HCT116 (cell line): Measurements from ENCODE around the gene BEX5. TPM values are rescaled to one million over a fixed set of nuclear protein-coding genes. Genes with fewer than 3 reads are reported as not detected.
"Not testable (repeated sequence)": the region's sequence is repeated elsewhere in the genome, so short reads cannot be mapped to it uniquely, and the experiment has no call there.

ENCODE experiments used
- ATAC-seq: fragments of 200-7000 bp; cut with Tn5 transposase; 2 replicates; pipeline ENCODE4 v1.9.1; 2020; ENCODE audit warnings: mild to moderate bottlenecking, moderate library complexity
- BruUV-seq: library from RNA; stranded (reverse); fragments of 400-500 nt; replicated peaks from 2 replicates; lab custom pipeline; 2021; lab: Mats Ljungman, UMichigan
- CTCF ChIA-PET: fragments of 300-600 bp; sonication (Branson Sonifier 250); formaldehyde crosslinking; loops from one replicate; lab custom pipeline; 2021; ENCODE audit warnings: antibody characterized with exemption; lab: Charles Lee
- POLR2A ChIA-PET: fragments of 300-600, 350-600 bp; sonication (Branson Sonifier 250); formaldehyde crosslinking; loops from one replicate; lab custom pipeline; 2021; ENCODE audit warnings: antibody characterized with exemption; lab: Charles Lee
- RAD21 ChIA-PET, 2 experiments: fragments of 300-600 bp; sonication (Branson Sonifier 250); formaldehyde crosslinking; loops; one replicate each; lab custom pipeline; 2023; ENCODE audit warnings: low total read pairs in 2 of 2; ENCODE audit not compliant: uncharacterized antibody in 2 of 2, unreplicated experiment in 2 of 2, low non-redundant PET in 1 of 2; lab: Charles Lee
- DNase-seq: peaks from one replicate; pipeline ENCODE4 v3.0.0-alpha.2; 2010; ENCODE audit warnings: low read depth, low spot score
- H2AFZ ChIP-seq: fragments of 200-600 bp; shearing (Covaris generic), sonication (generic); 2 replicates; pipeline ENCODE4 v1.6.1; 2017; ENCODE audit warnings: low read depth, mixed run types, mixed read lengths, antibody characterized with exemption, low read length; ENCODE audit not compliant: poor library complexity, severe bottlenecking
- H3K27ac ChIP-seq: 2 replicates; pipeline ENCODE4 v1.5.1; 2012; ENCODE audit warnings: low read depth, low read length
- H3K27me3 ChIP-seq: fragments of 200-600 bp; sonication (generic); 2 replicates; pipeline ENCODE4 v1.6.1; 2016; ENCODE audit warnings: mixed run types, low read length, mixed read lengths; ENCODE audit not compliant: insufficient read depth
- H3K36me3 ChIP-seq, 2 experiments: fragments of 200-500 bp in 1 of 2; fragments of 200-600 bp in 1 of 2; sonication (Bioruptor generic) in 1 of 2; sonication (generic) in 1 of 2; 2 replicates each; pipeline versions ENCODE4 v1.5.1 to v1.6.1; 2014 to 2016; ENCODE audit warnings: low read length in 2 of 2, inconsistent platforms in 1 of 2, mixed read lengths in 1 of 2, mixed run types in 1 of 2; ENCODE audit not compliant: insufficient read depth in 2 of 2, control insufficient read depth in 1 of 2
- H3K4me1 ChIP-seq, 2 experiments: fragments of 200-600 bp in 1 of 2; sonication (generic) in 1 of 2; 2 replicates each; pipeline versions ENCODE4 v1.5.1 to v1.6.1; 2012 to 2017; ENCODE audit warnings: low read length in 2 of 2, inconsistent platforms in 1 of 2, mild to moderate bottlenecking in 1 of 2, mixed read lengths in 1 of 2, mixed run types in 1 of 2, moderate library complexity in 1 of 2; ENCODE audit not compliant: insufficient read depth in 2 of 2, control insufficient read depth in 1 of 2
- H3K4me2 ChIP-seq: fragments of 200-600 bp; sonication (generic); 2 replicates; pipeline ENCODE4 v1.6.1; 2017; ENCODE audit warnings: mixed run types, low read length, mixed read lengths
- H3K4me3 ChIP-seq, 2 experiments: fragments of 200-600 bp in 1 of 2; sonication (generic) in 1 of 2; replicated peaks in 1 of 2; 2 replicates each; pipeline ENCODE4 v1.5.1; 2011 to 2016; ENCODE audit warnings: low read length in 2 of 2, control low read depth in 1 of 2, low read depth in 1 of 2, mild to moderate bottlenecking in 1 of 2, mixed read lengths in 1 of 2, mixed run types in 1 of 2
- H3K79me2 ChIP-seq: fragments of 200-600 bp; sonication (generic); 2 replicates; pipeline ENCODE4 v1.6.1; 2017; ENCODE audit warnings: mild to moderate bottlenecking, mixed run types, low read length, moderate library complexity, mixed read lengths; ENCODE audit not compliant: insufficient read depth
- H3K9ac ChIP-seq: fragments of 200-600 bp; sonication (generic); 2 replicates; pipeline ENCODE4 v1.6.1; 2016; ENCODE audit warnings: low read length, mixed read lengths
- H3K9me2 ChIP-seq: fragments of 200-600 bp; sonication (generic), shearing (Covaris generic); 2 replicates; pipeline ENCODE4 v1.6.1; 2017; ENCODE audit warnings: mixed run types, mild to moderate bottlenecking, moderate library complexity; ENCODE audit not compliant: insufficient read depth
- H3K9me3 ChIP-seq, 2 experiments: fragments of 200-500 bp in 1 of 2; fragments of 200-600 bp in 1 of 2; sonication (Bioruptor generic) in 1 of 2; sonication (generic) in 1 of 2; 2 replicates each; pipeline ENCODE4 v1.6.1; 2014 to 2017; ENCODE audit warnings: low read length in 2 of 2, mixed read lengths in 2 of 2, inconsistent platforms in 1 of 2, low read depth in 1 of 2, mild to moderate bottlenecking in 1 of 2, mixed run types in 1 of 2, moderate library complexity in 1 of 2; ENCODE audit not compliant: control insufficient read depth in 1 of 2, insufficient read depth in 1 of 2
- H4K20me1 ChIP-seq: fragments of 200-600 bp; sonication (generic), shearing (Covaris generic); 2 replicates; pipeline ENCODE4 v1.6.1; 2017; ENCODE audit warnings: mixed run types, mild to moderate bottlenecking, moderate library complexity; ENCODE audit not compliant: insufficient read depth
- ELF1 ChIP-seq: IDR thresholded peaks from 2 replicates; pipeline ENCODE4 v1.6.1; 2012; ENCODE audit warnings: low read depth, borderline replicate concordance
- RAD21 ChIP-seq: IDR thresholded peaks from 2 replicates; pipeline ENCODE4 v1.6.1; 2012; ENCODE audit warnings: low read depth, mild to moderate bottlenecking
- intact Hi-C: fragments of 100-400 bp; cut with micrococcal nuclease; formaldehyde crosslinking; loops from 2 replicates; pipeline ENCODE4 v1.10.0; 2022
- total RNA-seq: library from RNA; stranded (reverse); gene quantifications from one replicate; pipeline ENCODE4 v1.2.1, GENCODE V29; 2021; ENCODE audit not compliant: unreplicated experiment
- TF ChIP-seq, protein P1 (sequence below): IDR thresholded peaks from 2 replicates; pipeline ENCODE4 v1.6.1; 2012; ENCODE audit warnings: low read depth
- TF ChIP-seq, protein P2 (sequence below): IDR thresholded peaks from 2 replicates; pipeline ENCODE4 v1.6.1; 2011; ENCODE audit warnings: mild to moderate bottlenecking, low read length, moderate library complexity; ENCODE audit not compliant: insufficient replicate concordance; ENCODE audit errors: extremely low read depth
- TF ChIP-seq, protein P3 (sequence below): IDR thresholded peaks from 2 replicates; pipeline ENCODE4 v1.6.1; 2012
- TF ChIP-seq, protein P4 (sequence below), 3 experiments: fragments of 200-600 bp in 1 of 3; sonication (generic) in 1 of 3; IDR thresholded peaks in 2 of 3; conservative IDR thresholded peaks in 1 of 3; 2 replicates each; pipeline ENCODE4 v1.5.1; 2012 to 2017; ENCODE audit warnings: low read depth in 2 of 3, low read length in 2 of 3, antibody characterized with exemption in 1 of 3, borderline replicate concordance in 1 of 3, control low read depth in 1 of 3, mild to moderate bottlenecking in 1 of 3, mixed read lengths in 1 of 3, mixed run types in 1 of 3, moderate library complexity in 1 of 3; ENCODE audit not compliant: insufficient read depth in 1 of 3

The BEX5 gene
- total RNA-seq, 1 experiment from 2014 or later, result not detected

DNA sequence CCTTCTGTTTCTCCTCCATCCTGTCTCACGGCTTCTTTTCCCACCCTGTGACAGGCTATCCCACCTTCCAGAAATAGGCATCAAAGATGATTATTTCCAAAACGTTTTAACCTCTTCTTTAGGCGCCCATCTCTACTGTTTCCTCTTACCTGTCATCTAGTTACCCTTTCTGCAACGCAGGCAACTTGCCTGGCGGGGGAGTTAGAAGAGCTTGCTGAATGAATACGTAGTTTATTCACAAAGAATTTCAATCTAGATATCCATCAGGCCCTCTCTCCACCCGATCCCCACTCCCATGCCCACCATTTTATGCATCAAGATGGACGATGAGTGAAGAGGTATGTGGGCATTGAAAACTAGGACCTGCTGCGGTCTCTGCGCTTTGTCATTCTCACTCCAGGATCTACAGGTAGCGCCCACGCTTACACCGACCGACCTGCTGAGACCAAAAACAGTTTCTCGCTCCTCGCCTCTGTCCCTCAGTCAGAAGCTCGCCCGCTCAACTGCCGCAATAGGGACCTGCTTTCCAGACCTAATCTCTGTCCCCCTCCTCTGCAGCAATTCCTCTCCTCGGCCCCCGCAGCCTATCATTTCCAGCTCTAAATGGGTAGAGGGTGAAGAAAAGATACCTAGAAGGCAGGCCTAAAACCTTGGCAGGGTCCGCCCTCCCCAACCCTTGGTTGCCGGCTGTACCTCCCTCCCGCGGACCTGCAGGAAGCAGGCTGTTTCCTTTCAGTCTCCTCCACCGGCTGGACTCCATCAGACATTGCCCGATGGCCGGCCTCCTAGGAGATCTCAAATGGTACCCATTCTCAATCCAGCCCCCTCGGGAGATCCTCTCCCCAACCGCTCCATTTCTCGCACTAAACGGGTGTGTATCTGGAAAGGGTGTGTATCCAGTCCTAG is 624 bp downstream of the BEX5 start (continued):
- TF ChIP-seq, protein P1, sequence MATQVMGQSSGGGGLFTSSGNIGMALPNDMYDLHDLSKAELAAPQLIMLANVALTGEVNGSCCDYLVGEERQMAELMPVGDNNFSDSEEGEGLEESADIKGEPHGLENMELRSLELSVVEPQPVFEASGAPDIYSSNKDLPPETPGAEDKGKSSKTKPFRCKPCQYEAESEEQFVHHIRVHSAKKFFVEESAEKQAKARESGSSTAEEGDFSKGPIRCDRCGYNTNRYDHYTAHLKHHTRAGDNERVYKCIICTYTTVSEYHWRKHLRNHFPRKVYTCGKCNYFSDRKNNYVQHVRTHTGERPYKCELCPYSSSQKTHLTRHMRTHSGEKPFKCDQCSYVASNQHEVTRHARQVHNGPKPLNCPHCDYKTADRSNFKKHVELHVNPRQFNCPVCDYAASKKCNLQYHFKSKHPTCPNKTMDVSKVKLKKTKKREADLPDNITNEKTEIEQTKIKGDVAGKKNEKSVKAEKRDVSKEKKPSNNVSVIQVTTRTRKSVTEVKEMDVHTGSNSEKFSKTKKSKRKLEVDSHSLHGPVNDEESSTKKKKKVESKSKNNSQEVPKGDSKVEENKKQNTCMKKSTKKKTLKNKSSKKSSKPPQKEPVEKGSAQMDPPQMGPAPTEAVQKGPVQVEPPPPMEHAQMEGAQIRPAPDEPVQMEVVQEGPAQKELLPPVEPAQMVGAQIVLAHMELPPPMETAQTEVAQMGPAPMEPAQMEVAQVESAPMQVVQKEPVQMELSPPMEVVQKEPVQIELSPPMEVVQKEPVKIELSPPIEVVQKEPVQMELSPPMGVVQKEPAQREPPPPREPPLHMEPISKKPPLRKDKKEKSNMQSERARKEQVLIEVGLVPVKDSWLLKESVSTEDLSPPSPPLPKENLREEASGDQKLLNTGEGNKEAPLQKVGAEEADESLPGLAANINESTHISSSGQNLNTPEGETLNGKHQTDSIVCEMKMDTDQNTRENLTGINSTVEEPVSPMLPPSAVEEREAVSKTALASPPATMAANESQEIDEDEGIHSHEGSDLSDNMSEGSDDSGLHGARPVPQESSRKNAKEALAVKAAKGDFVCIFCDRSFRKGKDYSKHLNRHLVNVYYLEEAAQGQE, result no peak
- TF ChIP-seq, protein P2, sequence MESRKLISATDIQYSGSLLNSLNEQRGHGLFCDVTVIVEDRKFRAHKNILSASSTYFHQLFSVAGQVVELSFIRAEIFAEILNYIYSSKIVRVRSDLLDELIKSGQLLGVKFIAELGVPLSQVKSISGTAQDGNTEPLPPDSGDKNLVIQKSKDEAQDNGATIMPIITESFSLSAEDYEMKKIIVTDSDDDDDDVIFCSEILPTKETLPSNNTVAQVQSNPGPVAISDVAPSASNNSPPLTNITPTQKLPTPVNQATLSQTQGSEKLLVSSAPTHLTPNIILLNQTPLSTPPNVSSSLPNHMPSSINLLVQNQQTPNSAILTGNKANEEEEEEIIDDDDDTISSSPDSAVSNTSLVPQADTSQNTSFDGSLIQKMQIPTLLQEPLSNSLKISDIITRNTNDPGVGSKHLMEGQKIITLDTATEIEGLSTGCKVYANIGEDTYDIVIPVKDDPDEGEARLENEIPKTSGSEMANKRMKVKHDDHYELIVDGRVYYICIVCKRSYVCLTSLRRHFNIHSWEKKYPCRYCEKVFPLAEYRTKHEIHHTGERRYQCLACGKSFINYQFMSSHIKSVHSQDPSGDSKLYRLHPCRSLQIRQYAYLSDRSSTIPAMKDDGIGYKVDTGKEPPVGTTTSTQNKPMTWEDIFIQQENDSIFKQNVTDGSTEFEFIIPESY, result no peak
- TF ChIP-seq, protein P3, sequence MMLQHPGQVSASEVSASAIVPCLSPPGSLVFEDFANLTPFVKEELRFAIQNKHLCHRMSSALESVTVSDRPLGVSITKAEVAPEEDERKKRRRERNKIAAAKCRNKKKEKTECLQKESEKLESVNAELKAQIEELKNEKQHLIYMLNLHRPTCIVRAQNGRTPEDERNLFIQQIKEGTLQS, result no peak

DNA sequence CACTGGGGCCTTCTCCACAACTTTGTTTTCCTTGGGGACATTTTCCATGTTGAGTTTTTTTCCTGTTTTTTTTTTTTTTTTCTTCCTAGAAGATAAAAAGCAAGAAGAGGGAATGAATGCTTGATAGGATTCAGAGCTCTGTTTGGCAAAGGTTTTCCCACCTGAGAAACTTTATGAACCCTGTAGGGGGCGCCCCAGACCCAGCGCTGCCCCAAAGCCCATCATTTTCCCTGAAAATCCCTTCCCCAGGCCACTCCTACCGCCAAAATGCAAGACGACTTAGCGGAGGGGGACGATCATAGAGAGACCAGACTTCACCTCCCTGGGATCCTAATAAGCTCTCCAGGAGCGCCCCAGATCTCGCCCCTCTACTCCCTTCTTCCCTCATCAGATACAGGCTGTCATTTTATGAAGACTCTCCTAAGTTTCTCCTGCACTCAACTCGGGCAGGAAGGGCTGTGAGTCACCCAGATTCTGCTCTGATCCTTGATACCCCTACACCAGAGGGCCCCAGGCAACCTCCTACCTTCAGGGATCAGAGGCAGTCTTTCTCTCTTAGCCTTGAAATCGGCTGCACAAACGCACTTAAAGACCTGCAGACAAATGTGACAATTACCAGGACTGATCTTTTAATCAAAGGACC is 1.4 kb downstream of the BEX5 start:
- Histone ChIP-seq H3K4me1 (no peaks in the 10 kb centered on the region), H3K79me2 (no peaks in the 10 kb centered on the region), H3K9ac (no peak overlapping the region), H3K27me3 (no peaks in the 10 kb centered on the region), H3K36me3 (no peaks in the 10 kb centered on the region), H3K9me2 (no peaks in the 10 kb centered on the region), H3K4me3 (no peak overlapping the region), H3K9me3 (no peaks in the 10 kb centered on the region), H3K27ac (no peak overlapping the region), H3K4me2 (no peak overlapping the region), H4K20me1 (no peaks in the 10 kb centered on the region), H2AFZ (no peak overlapping the region)
- TF ChIP-seq ELF1, result no peak
- TF ChIP-seq, protein P4, sequence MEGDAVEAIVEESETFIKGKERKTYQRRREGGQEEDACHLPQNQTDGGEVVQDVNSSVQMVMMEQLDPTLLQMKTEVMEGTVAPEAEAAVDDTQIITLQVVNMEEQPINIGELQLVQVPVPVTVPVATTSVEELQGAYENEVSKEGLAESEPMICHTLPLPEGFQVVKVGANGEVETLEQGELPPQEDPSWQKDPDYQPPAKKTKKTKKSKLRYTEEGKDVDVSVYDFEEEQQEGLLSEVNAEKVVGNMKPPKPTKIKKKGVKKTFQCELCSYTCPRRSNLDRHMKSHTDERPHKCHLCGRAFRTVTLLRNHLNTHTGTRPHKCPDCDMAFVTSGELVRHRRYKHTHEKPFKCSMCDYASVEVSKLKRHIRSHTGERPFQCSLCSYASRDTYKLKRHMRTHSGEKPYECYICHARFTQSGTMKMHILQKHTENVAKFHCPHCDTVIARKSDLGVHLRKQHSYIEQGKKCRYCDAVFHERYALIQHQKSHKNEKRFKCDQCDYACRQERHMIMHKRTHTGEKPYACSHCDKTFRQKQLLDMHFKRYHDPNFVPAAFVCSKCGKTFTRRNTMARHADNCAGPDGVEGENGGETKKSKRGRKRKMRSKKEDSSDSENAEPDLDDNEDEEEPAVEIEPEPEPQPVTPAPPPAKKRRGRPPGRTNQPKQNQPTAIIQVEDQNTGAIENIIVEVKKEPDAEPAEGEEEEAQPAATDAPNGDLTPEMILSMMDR (IDR thresholded peaks at IDR 0.05 in 2 of 3, conservative IDR thresholded peaks at IDR 0.05 in 1 of 3; ENCODE audit: borderline replicate concordance in 1 of 3, insufficient read depth in 1 of 3, low read depth in 2 of 3, low read length in 2 of 3), result peak in 2 of 3 experiments; percentile 36 to 37; a peak in 4 of 6 replicates
- peak; percentile 26; the same call in 1 of the 2 replicates for TF ChIP-seq RAD21
- POLR2A ChIA-PET, result no interaction called here
- no TSS peak for BruUV-seq
- CTCF ChIA-PET, result no interaction called here
- no peak for DNase-seq
- RAD21 ChIA-PET, result no interaction called here
- ATAC-seq, result no peak
- intact Hi-C loops, result no loop called here

DNA sequence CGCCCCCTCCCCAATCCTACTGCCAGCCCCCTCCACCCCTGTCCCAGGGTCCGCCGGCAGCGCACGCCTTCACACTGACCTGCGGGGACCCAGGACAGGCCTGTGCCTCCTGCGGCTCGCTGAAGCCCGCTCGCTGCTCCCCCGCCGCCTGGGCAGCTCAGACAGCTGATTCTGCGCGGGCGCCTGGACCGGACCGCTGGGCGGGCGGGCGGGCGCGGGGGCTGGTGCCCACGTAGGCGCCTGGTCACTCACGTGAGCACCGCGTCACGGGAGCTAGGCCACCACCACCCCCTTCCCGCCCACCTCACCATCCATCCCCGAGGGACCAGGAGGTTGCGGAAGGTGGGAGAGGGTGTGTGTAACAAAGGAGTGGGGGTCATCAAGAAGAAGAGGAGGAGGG is 13.5 kb downstream of the BEX5 start, which contains the start of gene TCEAL6:
TCEAL6 (minus strand) TSS at position 208 of the 400 bp plus-strand sequence.
- H3K27ac ChIP-seq, H3K4me3 ChIP-seq, ATAC-seq, H3K9ac ChIP-seq, H3K79me2 ChIP-seq, CTCF ChIA-PET, H4K20me1 ChIP-seq, POLR2A ChIA-PET, H3K36me3 ChIP-seq, H2AFZ ChIP-seq, intact Hi-C loops, DNase-seq, H3K27me3 ChIP-seq, H3K9me2 ChIP-seq, BruUV-seq, H3K9me3 ChIP-seq, H3K4me2 ChIP-seq, RAD21 ChIA-PET, H3K4me1 ChIP-seq: not testable (repeated sequence)
